Measurements from ENCODE around the gene TMEM181. TPM values are rescaled to one million over a fixed set of nuclear protein-coding genes. Genes with fewer than 3 reads are reported as not detected.

TMEM181 gene
- total and polyA plus RNA-seq, 2 of the 13 experiments (the other 11 are each of a cell fraction or from before 2014, with no cell fraction given), result 59.1 to 108 TPM

GRCh38 chr6:158644231-158645063 is 84.6 kb downstream of the TMEM181 start, which contains the start of gene DYNLT1 (continued):
- TF ChIP-seq CHD4 (IDR thresholded peaks at IDR 0.05; ENCODE audit: borderline replicate concordance, low read length), result no peak
- TF ChIP-seq ZNF407 (CRISPR knock-in tag; IDR thresholded peaks at IDR 0.05; ENCODE audit: not compliant biosample characterization), result peak; percentile 65
- TF ChIP-seq FLYWCH1 (CRISPR knock-in tag; IDR thresholded peaks at IDR 0.05), result no peak
- TF ChIP-seq HES4 (CRISPR knock-in tag; IDR thresholded peaks at IDR 0.05; ENCODE audit: borderline replicate concordance), result peak; percentile 86
- peak; percentile 98 for TF ChIP-seq ZFY (CRISPR knock-in tag; IDR thresholded peaks at IDR 0.05)
- peak; percentile 91 for TF ChIP-seq ZNF605 (CRISPR knock-in tag; IDR thresholded peaks at IDR 0.05)
- TF ChIP-seq ZNF614 (CRISPR knock-in tag; IDR thresholded peaks at IDR 0.05; ENCODE audit: borderline replicate concordance), result peak; percentile 78; the same call in 1 of the 2 replicates
- TF ChIP-seq YEATS2 (CRISPR knock-in tag; IDR thresholded peaks at IDR 0.05; ENCODE audit: borderline replicate concordance), result peak; percentile 84; the same call in 1 of the 2 replicates
- TF ChIP-seq RCOR2 (CRISPR knock-in tag; IDR thresholded peaks at IDR 0.05), result no peak
- TF ChIP-seq ZNF432 (CRISPR knock-in tag; IDR thresholded peaks at IDR 0.05; ENCODE audit: borderline replicate concordance), result no peak
- peak; percentile 39 for TF ChIP-seq PITX1 (CRISPR knock-in tag; IDR thresholded peaks at IDR 0.05)
- peak; percentile 90 for TF ChIP-seq ZSCAN31 (CRISPR knock-in tag; IDR thresholded peaks at IDR 0.05; ENCODE audit: low read depth)
- TF ChIP-seq DZIP1 (CRISPR knock-in tag; IDR thresholded peaks at IDR 0.05), result peak; percentile 89
- TF ChIP-seq, protein P1, sequence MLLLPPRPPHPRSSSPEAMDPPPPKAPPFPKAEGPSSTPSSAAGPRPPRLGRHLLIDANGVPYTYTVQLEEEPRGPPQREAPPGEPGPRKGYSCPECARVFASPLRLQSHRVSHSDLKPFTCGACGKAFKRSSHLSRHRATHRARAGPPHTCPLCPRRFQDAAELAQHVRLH (CRISPR knock-in tag; IDR thresholded peaks at IDR 0.05; ENCODE audit: borderline replicate concordance, low read depth), result peak; percentile 79; the same call in 1 of the 2 replicates
- TF ChIP-seq HINFP (CRISPR knock-in tag; IDR thresholded peaks at IDR 0.05; ENCODE audit: low read depth), result peak; percentile 69; the same call in 1 of the 2 replicates
- no peak for TF ChIP-seq CENPX (CRISPR knock-in tag; IDR thresholded peaks at IDR 0.05)

Measured in HepG2 (cell line).